Stimulated activated CD8-positive, alpha-beta memory T cell treated with anti-CD3 and anti-CD28 coated beads, Interleukin-15, amount 100 ng/mL, for 48 hours (primary cell): ENCODE data around the gene SNX4.
A peak's percentile ranks its signal among the peaks of the same experiment; 100 is the strongest.
"Not testable (repeated sequence)": the region's sequence is repeated elsewhere in the genome, so short reads cannot be mapped to it uniquely, and the experiment has no call there.

ENCODE experiments used
- DNase-seq, 2 donors: peaks; one replicate each; pipeline ENCODE4 v3.0.0-alpha.2; 2020; ENCODE audit warnings: low read depth in 2 of 2

SNX4 gene

GRCh38 chr3:125519678-125520562 lies at the start of gene SNX4:
Gene SNX4, minus strand, starts transcription at chr3:125520202. Its CDS starts 30 bp downstream, at chr3:125520172.
- peak; percentile 83 to 84 for DNase-seq

GRCh38 chr3:125556314-125556713 lies 36.3 kb upstream of the SNX4 start:
- DNase-seq: no peak

- DNase-seq: no peak
These were observed 32.4 kb upstream of the SNX4 start for GRCh38 chr3:125552401-125552800.

GRCh38 chr3:125528920-125529319 lies 8.9 kb upstream of the SNX4 start:
- DNase-seq: no peak

- no peak for DNase-seq
These were observed 5.2 kb upstream of the SNX4 start for GRCh38 chr3:125525153-125525552.

- not testable (repeated sequence) for DNase-seq
These were observed 539 bp upstream of the SNX4 start for GRCh38 chr3:125520563-125520919.

GRCh38 chr3:125515421-125515820 lies 4.6 kb downstream of the SNX4 start:
- no peak for DNase-seq

GRCh38 chr3:125513490-125514115 lies 6.4 kb downstream of the SNX4 start:
- DNase-seq: no peak

GRCh38 chr3:125512135-125512920 lies 7.7 kb downstream of the SNX4 start:
- DNase-seq: no peak

GRCh38 chr3:125511420-125512118 lies 8.4 kb downstream of the SNX4 start:
- no peak for DNase-seq

GRCh38 chr3:125507128-125507527 lies 12.9 kb downstream of the SNX4 start:
- DNase-seq: no peak

GRCh38 chr3:125498630-125499029 lies 21.4 kb downstream of the SNX4 start:
- DNase-seq: no peak

- DNase-seq: no peak
These were observed 23.3 kb downstream of the SNX4 start for GRCh38 chr3:125496701-125497100.

GRCh38 chr3:125482406-125482805 lies 37.6 kb downstream of the SNX4 start:
- no peak for DNase-seq

GRCh38 chr3:125481786-125482185 lies 38.2 kb downstream of the SNX4 start:
- DNase-seq: no peak

- not testable (repeated sequence) for DNase-seq
These were observed 38.6 kb downstream of the SNX4 start for GRCh38 chr3:125481375-125481759.

GRCh38 chr3:125480656-125481374 lies 39.2 kb downstream of the SNX4 start:
- DNase-seq: no peak

- no peak for DNase-seq
These were observed 40.9 kb downstream of the SNX4 start for GRCh38 chr3:125479091-125479490.

- no peak for DNase-seq
These were observed 41.7 kb downstream of the SNX4 start for GRCh38 chr3:125478326-125478725.

- no peak for DNase-seq
These were observed 42.3 kb downstream of the SNX4 start for GRCh38 chr3:125477701-125478100.

- DNase-seq: no peak
These were observed 49.3 kb downstream of the SNX4 start for GRCh38 chr3:125470671-125471070.
